ENCODE measurements around the gene UBE3D.
"Not testable (repeated sequence)": the region's sequence is repeated elsewhere in the genome, so short reads cannot be mapped to it uniquely, and the experiment has no call there.

UBE3D gene

DNA sequence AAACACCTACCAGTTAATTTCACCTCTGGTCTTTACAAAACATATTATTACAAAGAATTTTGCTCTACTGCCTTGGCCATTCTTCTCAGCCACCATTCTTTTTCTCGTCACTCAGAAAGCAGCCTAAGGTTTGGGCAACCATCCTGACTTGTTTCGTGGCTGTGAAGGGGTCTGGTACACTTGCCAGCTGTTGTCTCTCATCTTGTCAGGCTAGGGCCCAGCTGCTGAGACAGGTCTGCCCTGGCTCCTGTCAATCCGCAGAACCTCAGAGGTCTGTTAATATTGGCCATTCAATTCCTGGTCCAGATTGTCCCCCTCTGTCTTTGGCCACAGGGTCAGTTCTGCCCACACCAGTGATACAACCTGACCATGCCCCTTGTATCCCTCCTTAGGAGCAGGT lies 197.7 kb downstream of the UBE3D start:
- DNase-seq, result no peak

- no peak for DNase-seq
Observed at GRCh38 chr6:82866446-82866845, 199.2 kb downstream of the UBE3D start.

DNA sequence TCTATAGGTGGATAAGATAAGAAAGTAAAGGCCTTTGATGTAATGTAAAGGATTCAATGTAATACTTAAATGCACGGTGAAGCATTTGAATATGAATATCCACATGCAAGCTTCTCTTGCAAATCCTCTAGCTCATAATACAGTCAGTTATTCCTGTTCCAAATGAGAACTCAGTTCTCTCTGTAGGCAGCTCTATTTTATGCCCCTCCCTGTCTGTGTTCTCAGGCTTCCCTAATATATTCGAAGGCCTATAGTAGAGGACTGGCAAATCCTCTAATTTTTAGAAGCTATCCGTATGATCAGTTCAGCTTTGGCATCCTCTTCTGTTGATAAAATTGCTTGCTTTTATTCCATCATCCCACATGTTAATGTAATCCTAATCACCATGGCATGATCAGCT lies 200.2 kb downstream of the UBE3D start:
- no peak for DNase-seq

DNA sequence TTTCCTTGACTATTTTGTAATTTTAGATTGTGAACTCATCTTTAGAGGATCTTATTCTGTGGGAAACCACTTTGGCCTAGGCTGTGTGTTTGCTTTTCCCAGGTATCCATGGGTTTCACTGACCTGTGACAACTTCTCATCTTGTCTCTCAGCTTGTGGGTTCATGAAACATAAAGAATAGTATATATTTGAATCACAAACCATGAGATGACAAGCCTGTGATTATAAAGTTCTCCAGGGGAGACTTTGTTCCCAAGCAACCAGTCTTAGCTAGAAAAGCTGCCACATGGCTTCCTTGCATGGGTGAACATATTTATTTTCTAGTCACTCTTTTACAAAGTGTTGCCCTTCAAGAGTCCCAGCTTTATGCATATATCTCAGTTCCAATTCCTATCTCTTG lies 201.9 kb downstream of the UBE3D start:
- DNase-seq, result no peak

DNA sequence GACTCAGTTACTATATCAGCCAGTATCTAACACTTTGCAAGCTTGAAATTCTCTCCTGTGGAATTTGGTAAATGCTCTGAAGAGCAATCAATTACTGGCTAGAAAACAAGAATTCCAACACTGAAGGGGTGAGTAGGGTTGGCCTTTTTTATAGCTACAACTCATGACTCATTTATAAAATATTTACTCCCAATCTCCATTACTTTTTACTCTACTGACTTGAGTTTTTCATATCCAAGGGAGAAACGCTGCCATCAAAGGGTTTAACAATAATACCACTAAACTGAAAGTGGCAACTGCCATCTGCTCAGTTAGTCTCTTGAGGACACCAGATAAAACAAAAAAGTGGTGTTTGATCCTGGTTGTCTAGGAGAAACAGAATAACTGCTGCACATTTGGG lies 203.1 kb downstream of the UBE3D start:
- DNase-seq, result peak; percentile 91

GRCh38 chr6:82861121-82861520 lies 204.5 kb downstream of the UBE3D start:
- peak; percentile 91 for DNase-seq

- not testable (repeated sequence) for DNase-seq
Observed at GRCh38 chr6:82856077-82856476, 209.6 kb downstream of the UBE3D start.

- not testable (repeated sequence) for DNase-seq
Observed at GRCh38 chr6:82852904-82853303, 212.7 kb downstream of the UBE3D start.

DNA sequence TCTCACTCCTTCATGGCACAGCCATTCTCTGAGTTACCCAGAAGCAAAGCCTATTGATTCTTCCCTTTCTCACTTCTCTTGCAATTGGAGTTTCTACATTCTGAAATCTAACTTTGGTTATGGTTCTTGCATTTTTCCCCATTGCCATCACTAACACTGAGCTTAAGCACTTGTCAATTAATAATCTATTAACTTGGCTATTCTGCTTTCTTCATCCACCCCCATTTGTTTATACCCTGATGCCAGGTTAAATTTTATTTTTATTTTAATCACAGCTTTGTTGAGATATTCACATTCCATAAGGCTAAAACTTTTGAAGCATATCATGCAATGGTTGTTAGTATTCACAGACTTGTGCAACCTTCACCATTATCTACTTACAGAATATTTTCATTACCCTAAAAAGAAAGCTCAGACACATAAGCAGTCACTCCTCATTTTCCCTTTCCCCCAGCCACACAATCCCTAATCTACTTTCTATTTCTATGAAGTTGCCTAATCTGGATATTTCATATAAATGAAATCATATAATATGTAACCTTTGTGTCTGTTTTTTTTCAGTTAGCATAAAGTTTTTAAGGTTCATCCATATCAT lies 222.3 kb downstream of the UBE3D start:
- DNase-seq, result no peak

DNA sequence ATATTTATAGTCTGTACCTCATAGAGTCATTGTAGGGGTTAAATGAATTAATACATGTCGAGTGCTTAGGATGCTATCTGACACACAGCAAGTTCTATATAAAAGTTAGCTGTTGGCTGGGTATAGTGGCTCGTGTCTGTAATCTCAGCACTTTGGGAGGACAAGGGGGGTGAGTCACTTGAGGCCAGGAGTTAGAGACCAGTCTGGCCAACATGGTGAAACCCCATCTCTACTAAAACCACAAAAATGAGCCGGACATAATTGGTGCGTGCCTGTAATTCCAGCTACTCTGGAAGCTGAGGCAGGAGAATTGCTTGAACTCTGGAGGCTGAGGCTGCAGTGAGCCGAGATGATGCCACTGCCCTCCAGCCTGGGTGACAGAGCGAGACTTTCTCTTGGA lies 222.9 kb downstream of the UBE3D start:
- peak; percentile 96 for DNase-seq
